Fibroblast of skin of abdomen (primary cell): ENCODE data around the gene TTC28. TPM values are rescaled to one million over a fixed set of nuclear protein-coding genes. Genes with fewer than 3 reads are reported as not detected.
"Not testable (repeated sequence)": the region's sequence is repeated elsewhere in the genome, so short reads cannot be mapped to it uniquely, and the experiment has no call there.

ENCODE experiments used
- DNase-seq: peaks from one replicate; pipeline ENCODE4 v3.0.0-alpha.2; 2013
- polyA plus RNA-seq, 2 experiments: library from polyadenylated mRNA; unstranded; fragments of 120-200 nt; gene quantifications; one replicate each; pipeline ENCODE4 v1.2.1, GENCODE V29; 2013; ENCODE audit not compliant: insufficient read length in 2 of 2

The TTC28 gene
- polyA plus RNA-seq (2013, experiment 1 of 2; ENCODE audit: insufficient read length), result 12.6 TPM
- polyA plus RNA-seq (2013, experiment 2 of 2; ENCODE audit: insufficient read length), result 12.3 TPM

- peak; percentile 88 for DNase-seq
Observed at GRCh38 chr22:28679611-28680287, at the start of gene TTC28. Gene TTC28 (minus strand): TSS chr22:28679840. CDS start chr22:28679723, 117 bp downstream.

- no peak for DNase-seq
Observed at GRCh38 chr22:28728621-28729313, 49.1 kb upstream of the TTC28 start.

- no peak for DNase-seq
Observed at GRCh38 chr22:28728002-28728401, 48.4 kb upstream of the TTC28 start.

- DNase-seq, result no peak
Observed at GRCh38 chr22:28718044-28718443, 38.4 kb upstream of the TTC28 start.

- DNase-seq, result peak; percentile 45
Observed at GRCh38 chr22:28716686-28717085, 37.0 kb upstream of the TTC28 start.

- peak; percentile 5 for DNase-seq
Observed at GRCh38 chr22:28715611-28716010, 36.0 kb upstream of the TTC28 start.

GRCh38 chr22:28714043-28714628 lies 34.5 kb upstream of the TTC28 start:
- no peak for DNase-seq

GRCh38 chr22:28711820-28712777 lies 32.5 kb upstream of the TTC28 start:
- peak; percentile 96 for DNase-seq

GRCh38 chr22:28711341-28711740 lies 31.7 kb upstream of the TTC28 start:
- DNase-seq, result no peak

GRCh38 chr22:28710576-28711191 lies 31.0 kb upstream of the TTC28 start:
- DNase-seq, result peak; percentile 85

GRCh38 chr22:28710107-28710506 lies 30.5 kb upstream of the TTC28 start:
- DNase-seq, result no peak

GRCh38 chr22:28706845-28707244 lies 27.2 kb upstream of the TTC28 start:
- no peak for DNase-seq

GRCh38 chr22:28703436-28703835 lies 23.8 kb upstream of the TTC28 start:
- DNase-seq, result peak; percentile 16

- DNase-seq, result no peak
Observed at GRCh38 chr22:28702891-28703290, 23.3 kb upstream of the TTC28 start.

- not testable (repeated sequence) for DNase-seq
Observed at GRCh38 chr22:28693041-28693760, 13.6 kb upstream of the TTC28 start.

- not testable (repeated sequence) for DNase-seq
Observed at GRCh38 chr22:28689796-28690195, 10.2 kb upstream of the TTC28 start.

GRCh38 chr22:28682966-28683365 lies 3.3 kb upstream of the TTC28 start:
- not testable (repeated sequence) for DNase-seq

- DNase-seq, result peak; percentile 33
Observed at GRCh38 chr22:28680813-28681490, 1.3 kb upstream of the TTC28 start.

- DNase-seq, result not testable (repeated sequence)
Observed at GRCh38 chr22:28678778-28679610, 646 bp downstream of the TTC28 start.

- not testable (repeated sequence) for DNase-seq
Observed at GRCh38 chr22:28678170-28678569, 1.5 kb downstream of the TTC28 start.
